Measurements from ENCODE around the gene TMTC4. TPM values are rescaled to one million over a fixed set of nuclear protein-coding genes. Genes with fewer than 3 reads are reported as not detected.
"Not testable (repeated sequence)": the region's sequence is repeated elsewhere in the genome, so short reads cannot be mapped to it uniquely, and the experiment has no call there.

Gene TMTC4
- total RNA-seq, 1 donor from 2014 or later: 9.9 TPM

- intact Hi-C loops (cut with DNase I): no loop called here
- DNase-seq (ENCODE audit: missing footprints): no peak
- no peak for ATAC-seq
Measured at GRCh38 chr13:100601716-100602115, 72.9 kb downstream of the TMTC4 start.

GRCh38 chr13:100600915-100601314, 73.7 kb downstream of the TMTC4 start:
- intact Hi-C loops (cut with DNase I): no loop called here
- no peak for DNase-seq (ENCODE audit: missing footprints)
- no peak for ATAC-seq

GRCh38 chr13:100600461-100600860, 74.1 kb downstream of the TMTC4 start:
- intact Hi-C loops (cut with DNase I): no loop called here
- DNase-seq (ENCODE audit: missing footprints) (no peak), ATAC-seq (no peak)

GRCh38 chr13:100597253-100597652, 77.3 kb downstream of the TMTC4 start:
- DNase-seq (ENCODE audit: missing footprints): no peak
- intact Hi-C loops (cut with DNase I): no loop called here
- no peak for ATAC-seq

- intact Hi-C loops (cut with DNase I): no loop called here
- ATAC-seq: no peak
- DNase-seq (ENCODE audit: missing footprints): no peak
Measured at GRCh38 chr13:100596516-100596915, 78.1 kb downstream of the TMTC4 start.

- no peak for DNase-seq (ENCODE audit: missing footprints)
- intact Hi-C loops (cut with DNase I): no loop called here
- ATAC-seq: no peak
Measured at GRCh38 chr13:100594731-100595130, 79.9 kb downstream of the TMTC4 start.

- no peak for DNase-seq (ENCODE audit: missing footprints)
- intact Hi-C loops (cut with DNase I): no loop called here
- ATAC-seq: no peak
Measured at GRCh38 chr13:100594255-100594654, 80.3 kb downstream of the TMTC4 start.

- no peak for ATAC-seq
- no peak for DNase-seq (ENCODE audit: missing footprints)
- intact Hi-C loops (cut with DNase I): no loop called here
Measured at GRCh38 chr13:100589178-100589725, 85.3 kb downstream of the TMTC4 start.

- DNase-seq (ENCODE audit: missing footprints): peak; percentile 91
- intact Hi-C loops (cut with DNase I): no loop called here
- peak; percentile 95 for ATAC-seq
Measured at GRCh38 chr13:100588331-100589177, 86.0 kb downstream of the TMTC4 start, which contains the start of gene GGACT. GGACT (minus strand) TSS chr13:100588789; CDS start chr13:100532591, 56,198 bp downstream.

GRCh38 chr13:100584896-100585295, 89.7 kb downstream of the TMTC4 start:
- DNase-seq (ENCODE audit: missing footprints) (no peak), ATAC-seq (no peak)
- intact Hi-C loops (cut with DNase I): no loop called here

- ATAC-seq: no peak
- intact Hi-C loops (cut with DNase I): no loop called here
- DNase-seq (ENCODE audit: missing footprints): no peak
Measured at GRCh38 chr13:100581504-100581903, 93.1 kb downstream of the TMTC4 start.

GRCh38 chr13:100581030-100581429, 93.6 kb downstream of the TMTC4 start:
- intact Hi-C loops (cut with DNase I): no loop called here
- ATAC-seq (no peak), DNase-seq (ENCODE audit: missing footprints) (no peak)

- intact Hi-C loops (cut with DNase I): no loop called here
- ATAC-seq (no peak), DNase-seq (ENCODE audit: missing footprints) (no peak)
Measured at GRCh38 chr13:100580045-100580444, 94.5 kb downstream of the TMTC4 start.

GRCh38 chr13:100577239-100577638, 97.4 kb downstream of the TMTC4 start:
- ATAC-seq; intact Hi-C loops (cut with DNase I); DNase-seq (ENCODE audit: missing footprints): not testable (repeated sequence)

- ATAC-seq (peak; percentile 72), DNase-seq (ENCODE audit: missing footprints) (no peak)
- intact Hi-C loops (cut with DNase I): no loop called here
Measured at GRCh38 chr13:100573121-100573520, 101.5 kb downstream of the TMTC4 start.

- ATAC-seq: no peak
- no peak for DNase-seq (ENCODE audit: missing footprints)
- intact Hi-C loops (cut with DNase I): no loop called here
Measured at GRCh38 chr13:100566543-100566942, 108.1 kb downstream of the TMTC4 start.

- ATAC-seq: no peak
- intact Hi-C loops (cut with DNase I): no loop called here
- DNase-seq (ENCODE audit: missing footprints): no peak
Measured at GRCh38 chr13:100565286-100565685, 109.3 kb downstream of the TMTC4 start.

- DNase-seq (ENCODE audit: missing footprints): no peak
- intact Hi-C loops (cut with DNase I): no loop called here
- no peak for ATAC-seq
Measured at GRCh38 chr13:100564444-100565223, 110.0 kb downstream of the TMTC4 start.

GRCh38 chr13:100563779-100564178, 110.8 kb downstream of the TMTC4 start:
- DNase-seq (ENCODE audit: missing footprints) (no peak), ATAC-seq (no peak)
- intact Hi-C loops (cut with DNase I): no loop called here

Measured in Right ventricle myocardium inferior (tissue), 1 donor.